Cardiac muscle cell (in vitro differentiated cells and primary cell): ENCODE results near the gene KCNMA1. TPM values are rescaled to one million over a fixed set of nuclear protein-coding genes. Genes with fewer than 3 reads are reported as not detected.

ENCODE experiments used
- DNase-seq, 2 donors: peaks; one replicate each; pipeline versions ENCODE4 v3.0.0 to v3.0.0-alpha.2; 2010 to 2017; ENCODE audit warnings: low read depth in 1 of 2, low spot score in 1 of 2
- H3K27ac ChIP-seq: fragments of 200-600 bp; sonication (generic); 2 replicates; pipeline ENCODE4 v1.5.1; 2016
- H3K27me3 ChIP-seq: fragments of 200-600 bp; sonication (generic); 2 replicates; pipeline ENCODE4 v1.6.0; 2016; ENCODE audit warnings: control low read depth
- H3K36me3 ChIP-seq: fragments of 200-600 bp; sonication (generic); 2 replicates; pipeline ENCODE4 v1.5.1; 2016; ENCODE audit warnings: control low read depth
- H3K4me1 ChIP-seq: fragments of 200-600 bp; sonication (generic); 2 replicates; pipeline ENCODE4 v1.8.1; 2017; ENCODE audit warnings: low read depth, mild to moderate bottlenecking, mixed run types
- H3K4me3 ChIP-seq: fragments of 200-600 bp; sonication (generic); 2 replicates; pipeline ENCODE4 v1.5.1; 2016; ENCODE audit warnings: mild to moderate bottlenecking
- H3K9me3 ChIP-seq: fragments of 200-600 bp; sonication (generic); 2 replicates; pipeline ENCODE4 v1.5.1; 2017; ENCODE audit warnings: low read depth, mild to moderate bottlenecking, control low read depth
- polyA plus RNA-seq: library from polyadenylated mRNA; unstranded; fragments of >200 nt; fragmentation: Nextera tagmentation; extraction: Ambion mirVana; gene quantifications from 2 replicates; pipeline ENCODE4 v1.2.1, GENCODE V29; 2016
- total RNA-seq: library from RNA; depleted of rRNA; stranded (reverse); fragments of >200 nt; gene quantifications from 2 replicates; pipeline ENCODE4 v1.2.3, GENCODE V29; 2016
- TF ChIP-seq, protein P1 (sequence below): IDR thresholded peaks from 2 replicates; pipeline ENCODE4 v1.5.1; 2012; ENCODE audit warnings: low read depth, mild to moderate bottlenecking, low read length

Gene KCNMA1
- total and polyA plus RNA-seq, 2 experiments from 2014 or later, result 1.8 to 1.9 TPM

DNA sequence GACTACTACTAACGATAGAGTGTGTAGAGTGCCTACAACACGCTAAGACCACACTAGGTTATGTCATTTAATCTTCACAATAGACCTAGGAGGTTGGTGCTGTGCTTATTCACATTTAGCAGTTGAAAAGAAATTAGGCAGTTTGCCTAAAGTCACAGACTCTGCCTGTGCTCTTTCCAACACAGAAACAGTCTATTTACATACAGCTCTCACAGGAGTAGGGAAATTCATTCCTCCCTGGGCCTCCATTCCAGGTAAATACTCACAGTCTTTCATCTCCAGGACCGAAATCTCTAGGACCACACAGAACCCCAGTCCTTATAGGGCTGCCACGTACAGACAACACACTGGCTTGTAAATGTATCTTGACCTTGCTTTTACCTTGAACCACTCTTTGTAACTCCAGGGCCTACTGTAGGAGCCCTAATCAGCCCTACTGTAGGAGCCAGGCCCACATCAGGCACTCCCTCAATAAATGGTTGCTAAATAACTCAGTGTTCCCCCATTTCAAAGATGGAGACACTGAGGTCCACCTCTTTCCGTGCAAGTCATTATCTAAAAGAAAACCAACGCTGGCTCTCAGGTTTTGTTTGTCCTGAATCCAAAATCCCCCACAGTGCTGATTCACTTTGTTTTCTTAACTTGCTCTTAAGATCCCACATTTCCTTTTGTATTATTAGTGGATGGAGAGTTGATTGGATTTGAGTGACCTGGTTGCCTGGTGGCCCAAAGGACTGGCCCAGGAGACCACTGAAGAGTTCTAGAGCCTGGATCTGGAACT is 146.9 kb downstream of the KCNMA1 start:
- TF ChIP-seq, protein P1, sequence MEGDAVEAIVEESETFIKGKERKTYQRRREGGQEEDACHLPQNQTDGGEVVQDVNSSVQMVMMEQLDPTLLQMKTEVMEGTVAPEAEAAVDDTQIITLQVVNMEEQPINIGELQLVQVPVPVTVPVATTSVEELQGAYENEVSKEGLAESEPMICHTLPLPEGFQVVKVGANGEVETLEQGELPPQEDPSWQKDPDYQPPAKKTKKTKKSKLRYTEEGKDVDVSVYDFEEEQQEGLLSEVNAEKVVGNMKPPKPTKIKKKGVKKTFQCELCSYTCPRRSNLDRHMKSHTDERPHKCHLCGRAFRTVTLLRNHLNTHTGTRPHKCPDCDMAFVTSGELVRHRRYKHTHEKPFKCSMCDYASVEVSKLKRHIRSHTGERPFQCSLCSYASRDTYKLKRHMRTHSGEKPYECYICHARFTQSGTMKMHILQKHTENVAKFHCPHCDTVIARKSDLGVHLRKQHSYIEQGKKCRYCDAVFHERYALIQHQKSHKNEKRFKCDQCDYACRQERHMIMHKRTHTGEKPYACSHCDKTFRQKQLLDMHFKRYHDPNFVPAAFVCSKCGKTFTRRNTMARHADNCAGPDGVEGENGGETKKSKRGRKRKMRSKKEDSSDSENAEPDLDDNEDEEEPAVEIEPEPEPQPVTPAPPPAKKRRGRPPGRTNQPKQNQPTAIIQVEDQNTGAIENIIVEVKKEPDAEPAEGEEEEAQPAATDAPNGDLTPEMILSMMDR, result no peak
- no peak overlapping the region for H3K4me3 ChIP-seq
- no peaks in the 10 kb centered on the region for H3K36me3 ChIP-seq
- no peak overlapping the region for H3K27ac ChIP-seq
- DNase-seq, result no peak
- H3K9me3 ChIP-seq, result no peaks in the 10 kb centered on the region
- no peaks in the 10 kb centered on the region for H3K27me3 ChIP-seq
- peaks cover 6% of the 10 kb centered on the region for H3K4me1 ChIP-seq

DNA sequence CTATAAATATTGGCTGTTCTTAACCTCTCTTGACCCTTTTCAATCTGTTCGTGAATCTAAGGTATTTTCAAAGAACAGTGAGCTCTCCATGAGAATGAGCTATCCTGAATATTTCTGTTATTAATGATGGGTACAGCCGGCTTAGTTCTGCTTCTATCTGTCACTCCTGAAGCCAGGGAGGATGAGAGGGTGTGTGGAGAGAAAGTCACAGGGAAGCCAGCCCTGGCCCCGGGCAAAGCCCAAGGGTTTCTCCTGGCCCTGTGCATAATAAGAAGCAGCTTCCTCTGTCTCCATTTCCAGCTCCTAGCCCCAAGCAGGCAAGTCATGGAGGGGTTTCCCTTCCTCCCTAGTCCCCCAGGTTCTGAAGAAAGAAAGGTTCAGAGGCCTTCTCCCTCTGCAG is 151.1 kb downstream of the KCNMA1 start:
- no peaks in the 10 kb centered on the region for H3K4me1 ChIP-seq
- H3K27ac ChIP-seq, result no peak overlapping the region
- no peak for DNase-seq
- no peak overlapping the region for H3K4me3 ChIP-seq
- H3K27me3 ChIP-seq, result no peaks in the 10 kb centered on the region
- TF ChIP-seq, protein P1, result no peak
- H3K36me3 ChIP-seq, result no peaks in the 10 kb centered on the region
- no peaks in the 10 kb centered on the region for H3K9me3 ChIP-seq

DNA sequence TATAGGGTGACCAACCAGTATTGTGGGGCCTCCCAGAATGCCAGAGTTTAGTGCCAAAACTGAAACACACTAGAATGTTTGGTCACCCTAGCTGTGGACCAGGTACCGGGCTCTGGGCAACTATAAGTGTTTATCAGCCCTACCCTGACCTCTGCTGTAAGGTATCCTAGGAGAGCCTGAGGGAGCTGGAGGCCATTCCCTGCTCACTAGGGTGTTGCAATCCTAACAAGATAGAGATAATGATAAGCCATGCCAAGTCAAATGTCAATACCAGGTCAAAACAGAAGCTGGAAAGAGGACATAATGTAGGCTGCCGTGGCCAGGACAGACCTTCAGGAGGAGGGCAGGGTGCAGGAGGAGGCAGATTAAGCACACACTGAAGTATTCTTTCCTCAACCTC is 151.8 kb downstream of the KCNMA1 start:
- H3K36me3 ChIP-seq, result no peaks in the 10 kb centered on the region
- TF ChIP-seq, protein P1, result no peak

DNA sequence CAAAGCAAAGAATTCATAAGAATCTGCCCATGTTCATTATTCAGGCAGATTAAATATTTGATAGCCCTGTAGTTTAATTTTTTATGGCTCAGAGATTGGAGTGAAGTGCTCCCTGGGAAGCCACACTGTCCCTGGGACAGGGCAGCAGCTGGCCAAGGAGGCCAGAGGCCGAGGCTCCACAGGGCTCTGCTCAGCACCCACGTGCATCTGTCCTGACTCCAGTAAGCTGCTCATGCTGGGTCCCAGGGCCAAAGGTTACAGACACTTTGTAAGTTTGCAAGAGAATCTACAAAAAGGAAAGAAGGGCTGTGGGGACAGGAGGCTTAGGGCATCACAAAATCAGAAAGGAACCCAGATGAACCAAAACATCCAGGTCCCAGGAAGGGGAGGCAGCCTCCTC is 155.5 kb downstream of the KCNMA1 start:
- Histone ChIP-seq H3K4me1 (no peaks in the 10 kb centered on the region), H3K36me3 (no peaks in the 10 kb centered on the region), H3K27ac (no peak overlapping the region), H3K4me3 (no peak overlapping the region), H3K27me3 (no peaks in the 10 kb centered on the region), H3K9me3 (no peaks in the 10 kb centered on the region)
- TF ChIP-seq, protein P1, result no peak
- DNase-seq, result no peak

More for the DNA sequence above, 151.8 kb downstream of the KCNMA1 start:
- H3K4me3 ChIP-seq, result no peak overlapping the region
- H3K27ac ChIP-seq, result no peak overlapping the region
- no peak for DNase-seq
- no peaks in the 10 kb centered on the region for H3K4me1 ChIP-seq
- H3K27me3 ChIP-seq, result no peaks in the 10 kb centered on the region
- H3K9me3 ChIP-seq, result no peaks in the 10 kb centered on the region

DNA sequence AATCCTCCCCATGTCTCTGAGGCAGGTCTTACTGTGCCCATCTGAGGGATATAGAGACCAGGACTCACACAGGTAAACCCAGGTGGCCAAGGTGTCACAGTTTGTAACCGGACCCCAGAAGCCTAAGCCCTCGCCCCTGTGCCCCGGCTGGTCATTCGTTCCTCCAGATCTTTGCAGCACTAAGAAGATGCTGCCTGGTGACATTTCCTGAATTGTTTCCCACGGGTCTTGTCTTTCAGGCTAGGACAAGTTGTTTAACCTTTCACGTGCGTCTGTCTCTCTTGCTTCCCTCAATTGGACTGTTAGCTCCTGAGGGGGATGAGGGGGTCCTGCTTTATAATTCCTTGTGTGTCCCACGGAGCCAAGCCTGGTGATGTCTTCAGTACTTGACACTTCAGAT is 158.0 kb downstream of the KCNMA1 start:
- Histone ChIP-seq H3K36me3 (no peaks in the 10 kb centered on the region), H3K9me3 (no peaks in the 10 kb centered on the region), H3K27me3 (no peaks in the 10 kb centered on the region), H3K4me1 (no peaks in the 10 kb centered on the region), H3K4me3 (no peak overlapping the region), H3K27ac (no peak overlapping the region)
- TF ChIP-seq, protein P1, result no peak
- no peak for DNase-seq
